Esophagus (tissue), 2 donors: ENCODE results near the gene RINL. TPM values are rescaled to one million over a fixed set of nuclear protein-coding genes. Genes with fewer than 3 reads are reported as not detected.
"Not testable (repeated sequence)": the region's sequence is repeated elsewhere in the genome, so short reads cannot be mapped to it uniquely, and the experiment has no call there.

Source experiments
- H3K27ac ChIP-seq, 2 donors: one replicate each; pipeline ENCODE4 v1.5.1; 2013; ENCODE audit warnings: low read depth in 2 of 2, mild to moderate bottlenecking in 2 of 2, inconsistent platforms in 1 of 2, low read length in 1 of 2, moderate library complexity in 1 of 2
- H3K27me3 ChIP-seq, 2 donors: one replicate each; pipeline ENCODE4 v1.6.1; 2013; ENCODE audit warnings: low read length in 2 of 2, control low read depth in 1 of 2, mild to moderate bottlenecking in 1 of 2; ENCODE audit not compliant: insufficient read depth in 2 of 2, control insufficient read depth in 1 of 2
- H3K36me3 ChIP-seq, 2 donors: one replicate each; pipeline ENCODE4 v1.6.1; 2013; ENCODE audit warnings: low read length in 1 of 2; ENCODE audit not compliant: control insufficient read depth in 2 of 2, insufficient read depth in 2 of 2
- H3K4me1 ChIP-seq, 2 donors: one replicate each; pipeline ENCODE4 v1.6.1; 2013; ENCODE audit warnings: low read length in 1 of 2; ENCODE audit not compliant: control insufficient read depth in 2 of 2, insufficient read depth in 2 of 2
- H3K4me3 ChIP-seq, 2 donors: one replicate each; pipeline ENCODE4 v1.5.1; 2013; ENCODE audit warnings: low read length in 2 of 2, mild to moderate bottlenecking in 2 of 2, low read depth in 1 of 2, moderate library complexity in 1 of 2
- H3K9me3 ChIP-seq, 2 donors: one replicate each; pipeline ENCODE4 v1.6.1; 2013; ENCODE audit warnings: mild to moderate bottlenecking in 2 of 2, low read depth in 1 of 2, low read length in 1 of 2, moderate library complexity in 1 of 2; ENCODE audit not compliant: control insufficient read depth in 2 of 2, insufficient read depth in 1 of 2
- WGBS, 2 donors: extraction: QIAGEN DNeasy Blood & Tissue Kit; methylation state at CpG; one replicate each; pipeline ENCODE4 v1.1.7; 2013; 5-methylcytosine and 5-hydroxymethylcytosine counted together
- polyA plus RNA-seq, 2 donors: library from polyadenylated mRNA; stranded (reverse); fragments of 200-250 nt; gene quantifications; one replicate each; pipeline ENCODE4 v1.2.3, GENCODE V29; 2013
- donor health status: healthy with polysubstance abuse.
- donor health status: Bipolar disorder and iron deficiency.

Gene RINL
- polyA plus RNA-seq, 2 donors = 8.4 to 20.5 TPM

DNA sequence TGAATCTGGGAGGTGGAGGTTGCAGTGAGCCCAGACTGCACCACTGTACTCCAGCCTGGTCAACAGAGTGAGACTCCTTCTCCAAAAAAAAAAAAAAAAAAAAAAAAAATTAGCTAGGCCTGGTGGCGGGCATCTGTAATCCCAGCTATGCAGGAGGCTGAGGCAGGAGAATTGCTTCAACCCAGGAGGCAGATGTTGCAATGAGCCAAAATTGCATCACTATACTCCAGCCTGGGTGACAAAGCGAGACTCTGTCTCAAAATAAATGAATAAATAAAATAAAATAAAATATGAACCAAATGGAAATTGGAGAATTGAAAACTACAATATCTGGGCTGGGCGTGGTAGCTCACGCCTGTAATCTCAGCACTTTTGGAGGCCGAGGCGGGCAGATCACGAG lies 48.9 kb downstream of the RINL start:
- H3K27ac ChIP-seq, H3K9me3 ChIP-seq, H3K27me3 ChIP-seq, H3K4me1 ChIP-seq, H3K36me3 ChIP-seq, H3K4me3 ChIP-seq: not testable (repeated sequence)
- 94% methylated on average over 7 of the region's 7 CpGs for WGBS, 2 donors

- 68 to 76% methylated on average over 6 of the region's 6 CpGs for WGBS, 2 donors
- Histone ChIP-seq H3K9me3 (no peaks in the 10 kb centered on the region), H3K27me3 (no peaks in the 10 kb centered on the region), H3K4me1 (peaks cover 0 to 2% of the 10 kb centered on the region in 2 donors), H3K36me3 (peaks cover 3 to 6% of the 10 kb centered on the region in 2 donors), H3K27ac (no peak overlapping the region), H3K4me3 (no peak overlapping the region)
Observed at GRCh38 chr19:38826856-38827551, 51.1 kb downstream of the RINL start.

GRCh38 chr19:38825936-38826335 lies 52.1 kb downstream of the RINL start:
- not testable (repeated sequence) for H3K27ac ChIP-seq, H3K4me1 ChIP-seq
- peaks cover 3 to 13% of the 10 kb centered on the region in 2 donors for H3K36me3 ChIP-seq

GRCh38 chr19:38821230-38821825 lies 56.7 kb downstream of the RINL start:
- H3K36me3 ChIP-seq = peaks cover 5 to 31% of the 10 kb centered on the region in 2 donors
- not testable (repeated sequence) for H3K4me1 ChIP-seq, H3K9me3 ChIP-seq, H3K27me3 ChIP-seq, H3K27ac ChIP-seq, H3K4me3 ChIP-seq
- 98 to 99% methylated on average over 24 to 29 of the region's 29 CpGs for WGBS, 2 donors

More at GRCh38 chr19:38825936-38826335, 52.1 kb downstream of the RINL start:
- WGBS, 2 donors = 76 to 84% methylated on average over 7 of the region's 7 CpGs
- H3K27me3 ChIP-seq, H3K4me3 ChIP-seq, H3K9me3 ChIP-seq: not testable (repeated sequence)

DNA sequence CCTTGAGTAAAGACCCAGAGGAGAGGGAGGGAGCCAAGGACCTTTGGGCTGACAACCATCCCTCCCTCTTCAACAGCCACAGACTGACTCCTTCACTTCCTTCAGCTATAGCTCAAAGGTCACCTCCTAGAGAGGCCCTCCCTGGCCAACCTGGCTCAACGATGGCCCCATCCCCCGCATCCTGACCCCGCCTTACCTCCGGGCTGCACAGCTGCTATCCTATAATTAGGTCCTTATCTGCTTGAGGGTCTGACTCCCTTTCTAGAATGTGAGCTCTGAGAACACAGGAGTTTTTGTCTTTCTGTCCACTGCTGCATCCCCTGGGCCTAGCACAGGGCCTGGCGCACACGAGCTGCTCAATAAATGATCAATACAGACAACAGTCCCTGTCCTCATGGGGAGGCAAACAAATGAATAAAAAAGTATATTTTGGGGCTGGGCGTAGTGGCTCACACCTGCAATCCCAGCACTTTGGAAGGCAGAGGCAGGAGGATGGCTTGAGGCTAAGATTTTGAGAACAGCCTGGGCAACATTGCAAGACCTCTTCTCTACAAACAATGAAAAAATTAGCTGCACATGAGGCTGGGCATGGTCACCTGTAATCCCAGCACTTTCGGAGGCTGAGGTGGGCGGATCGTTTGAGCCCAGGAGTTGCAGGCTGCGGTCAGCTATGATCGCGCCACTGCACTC lies 58.7 kb downstream of the RINL start:
- Histone ChIP-seq H3K27me3 (no peaks in the 10 kb centered on the region), H3K27ac (no peak overlapping the region), H3K36me3 (peaks cover 7 to 39% of the 10 kb centered on the region in 2 donors), H3K9me3 (no peaks in the 10 kb centered on the region), H3K4me3 (no peak overlapping the region), H3K4me1 (no peaks in the 10 kb centered on the region)
- 80 to 84% methylated on average over 13 of the region's 13 CpGs for WGBS, 2 donors

Other genes starting within 250 kb of the RINL start
- 100 to 1,000 TPM; 261 to 376 TPM for gene ACTN4, start 230.6 kb downstream of the RINL start, polyA plus RNA-seq
- gene CAPN12, start 133.8 kb downstream of the RINL start, polyA plus RNA-seq = 10 to 100 TPM in 1 of 2 donors, 1 to 10 TPM in 1; 4.1 to 12.3 TPM
- 1,000 to 10,000 TPM in 1 of 2 donors, 100 to 1,000 TPM in 1; 405 to 2,874 TPM for gene LGALS7, start 104.8 kb downstream of the RINL start, polyA plus RNA-seq
- 1,000 to 10,000 TPM; 3,260 to 6,105 TPM for gene LGALS7B, start 89.1 kb downstream of the RINL start, polyA plus RNA-seq
- gene LGALS4, start 65.3 kb downstream of the RINL start, polyA plus RNA-seq = 1 to 10 TPM in 1 of 2 donors, under 1 TPM in 1; 0.66 to 2.3 TPM
- 100 to 1,000 TPM; 108 to 215 TPM for gene ECH1, start 46.5 kb downstream of the RINL start, polyA plus RNA-seq
- gene HNRNPL, start 28.3 kb downstream of the RINL start, polyA plus RNA-seq = 100 to 1,000 TPM; 134 to 150 TPM
- 10 to 100 TPM; 29.5 to 36.1 TPM for gene SIRT2, start 21.3 kb upstream of the RINL start, polyA plus RNA-seq
- 10 to 100 TPM; 34.3 to 44.0 TPM for gene NFKBIB, start 21.7 kb upstream of the RINL start, polyA plus RNA-seq
- 1 to 10 TPM; 1.7 to 5.3 TPM for gene CCER2, start 33.9 kb upstream of the RINL start, polyA plus RNA-seq
- 10 to 100 TPM; 27.4 to 43.9 TPM for gene SARS2, start 52.5 kb upstream of the RINL start, polyA plus RNA-seq
- 10 to 100 TPM; 15.0 to 54.4 TPM for gene MRPS12, start 52.7 kb upstream of the RINL start, polyA plus RNA-seq
- 1 to 10 TPM; 5.4 to 6.1 TPM for gene FBXO17, start 97.5 kb upstream of the RINL start, polyA plus RNA-seq
- gene FBXO27, start 154.3 kb upstream of the RINL start, polyA plus RNA-seq = 10 to 100 TPM; 10.4 to 20.1 TPM
- 1 to 10 TPM in 1 of 2 donors, under 1 TPM in 1; 0.32 to 1.6 TPM for gene ACP7, start 206.1 kb upstream of the RINL start, polyA plus RNA-seq
- 10 to 100 TPM; 39.8 to 43.1 TPM for gene PAK4, start 247.5 kb upstream of the RINL start, polyA plus RNA-seq